ENCODE results near the gene POLD1.

DNA sequence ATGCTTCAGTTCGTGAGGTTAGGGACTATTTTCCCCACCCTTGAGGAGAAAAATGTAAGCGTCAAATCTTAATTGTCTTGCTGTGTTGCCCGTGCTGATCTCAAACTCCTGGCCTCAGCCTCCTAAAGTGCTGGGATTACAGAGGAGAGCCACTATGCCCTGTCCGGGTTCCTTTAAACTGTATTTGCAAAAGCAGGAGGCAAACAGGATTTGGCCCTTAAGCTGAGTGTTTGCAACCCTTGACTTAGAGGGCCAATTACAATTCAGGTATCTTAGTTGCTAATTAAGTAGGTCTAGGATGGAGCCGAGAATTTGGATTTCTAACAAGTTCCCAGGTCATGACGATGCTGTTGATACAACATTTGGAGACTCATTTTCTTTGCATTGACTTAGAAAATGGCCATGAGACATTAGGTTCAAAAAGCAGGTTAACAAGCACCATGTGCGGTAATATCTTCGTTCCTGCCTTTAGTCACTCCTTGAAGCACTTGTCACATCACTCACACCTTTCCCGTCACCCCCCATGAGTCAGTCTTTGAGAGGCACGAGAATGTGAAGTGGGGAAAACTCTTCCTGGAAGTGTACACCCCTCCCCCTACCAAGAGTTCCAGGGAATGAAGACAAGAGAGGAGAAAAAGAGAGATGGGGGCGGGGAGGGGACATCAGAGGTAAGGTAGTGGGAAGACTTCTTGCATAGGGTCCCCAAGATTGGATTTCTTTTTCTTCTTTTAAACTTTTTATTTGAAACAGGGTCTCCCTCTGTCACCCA lies 21.3 kb upstream of the POLD1 start:
- TF ChIP-seq, protein P1, sequence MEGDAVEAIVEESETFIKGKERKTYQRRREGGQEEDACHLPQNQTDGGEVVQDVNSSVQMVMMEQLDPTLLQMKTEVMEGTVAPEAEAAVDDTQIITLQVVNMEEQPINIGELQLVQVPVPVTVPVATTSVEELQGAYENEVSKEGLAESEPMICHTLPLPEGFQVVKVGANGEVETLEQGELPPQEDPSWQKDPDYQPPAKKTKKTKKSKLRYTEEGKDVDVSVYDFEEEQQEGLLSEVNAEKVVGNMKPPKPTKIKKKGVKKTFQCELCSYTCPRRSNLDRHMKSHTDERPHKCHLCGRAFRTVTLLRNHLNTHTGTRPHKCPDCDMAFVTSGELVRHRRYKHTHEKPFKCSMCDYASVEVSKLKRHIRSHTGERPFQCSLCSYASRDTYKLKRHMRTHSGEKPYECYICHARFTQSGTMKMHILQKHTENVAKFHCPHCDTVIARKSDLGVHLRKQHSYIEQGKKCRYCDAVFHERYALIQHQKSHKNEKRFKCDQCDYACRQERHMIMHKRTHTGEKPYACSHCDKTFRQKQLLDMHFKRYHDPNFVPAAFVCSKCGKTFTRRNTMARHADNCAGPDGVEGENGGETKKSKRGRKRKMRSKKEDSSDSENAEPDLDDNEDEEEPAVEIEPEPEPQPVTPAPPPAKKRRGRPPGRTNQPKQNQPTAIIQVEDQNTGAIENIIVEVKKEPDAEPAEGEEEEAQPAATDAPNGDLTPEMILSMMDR (IDR thresholded peaks at IDR 0.05): no peak
- TF ChIP-seq POLR2A (IDR thresholded peaks at IDR 0.05): no peak
